NCI-H526 treated with DMSO at 0.1 percent for 48 hours (cell line): ENCODE results near the gene ZSCAN30.

ENCODE experiments used
- DNase-seq: peaks from one replicate; lab custom pipeline; 2025; lab: John Stamatoyannopoulos, UW

The ZSCAN30 gene

GRCh38 chr18:35290094-35290735 lies at the start of gene ZSCAN30:
TSS of gene ZSCAN30 (minus strand) at chr18:35290229. CDS start at chr18:35264352, 25,877 bp downstream.
- peak; percentile 71 for DNase-seq

DNA sequence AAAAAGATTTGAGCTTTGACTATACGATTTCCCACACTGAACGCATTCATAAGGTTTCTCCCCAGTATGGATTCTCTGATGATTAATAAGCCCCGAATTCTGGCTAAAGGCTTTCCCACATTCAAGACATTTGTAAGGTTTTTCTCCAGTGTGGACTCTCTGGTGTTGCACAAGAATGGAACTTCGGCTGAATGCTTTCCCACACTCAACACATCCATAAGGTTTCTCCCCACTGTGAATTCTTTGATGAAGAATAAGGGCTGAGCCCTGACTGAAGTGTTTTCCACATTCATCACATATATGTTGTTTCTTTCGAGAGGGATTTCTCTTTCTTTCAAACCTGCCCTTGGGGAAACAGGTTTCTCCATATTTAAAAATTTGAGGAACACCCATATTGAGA lies 47.3 kb upstream of the ZSCAN30 start:
- no peak for DNase-seq

DNA sequence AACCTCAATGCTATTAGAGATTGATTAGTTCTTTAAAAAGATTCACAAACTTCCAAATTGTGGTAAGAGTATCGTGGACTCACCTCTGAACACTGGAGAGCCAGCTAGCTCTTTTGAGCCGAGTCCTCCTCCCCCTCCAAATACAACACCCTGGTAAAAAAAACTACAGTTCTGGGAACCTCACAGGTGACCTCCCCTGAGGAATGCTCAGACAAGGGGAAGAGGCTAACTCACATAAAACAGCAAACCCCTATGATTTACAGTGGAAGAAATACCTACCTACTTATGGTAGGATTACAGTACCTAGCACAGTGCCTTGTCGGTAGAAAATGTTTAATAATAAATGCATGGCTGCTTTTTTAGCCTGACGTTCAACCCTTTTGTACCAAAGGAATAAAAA lies 45.8 kb upstream of the ZSCAN30 start:
- DNase-seq = no peak

GRCh38 chr18:35334821-35335220 lies 44.8 kb upstream of the ZSCAN30 start:
- DNase-seq = no peak

DNA sequence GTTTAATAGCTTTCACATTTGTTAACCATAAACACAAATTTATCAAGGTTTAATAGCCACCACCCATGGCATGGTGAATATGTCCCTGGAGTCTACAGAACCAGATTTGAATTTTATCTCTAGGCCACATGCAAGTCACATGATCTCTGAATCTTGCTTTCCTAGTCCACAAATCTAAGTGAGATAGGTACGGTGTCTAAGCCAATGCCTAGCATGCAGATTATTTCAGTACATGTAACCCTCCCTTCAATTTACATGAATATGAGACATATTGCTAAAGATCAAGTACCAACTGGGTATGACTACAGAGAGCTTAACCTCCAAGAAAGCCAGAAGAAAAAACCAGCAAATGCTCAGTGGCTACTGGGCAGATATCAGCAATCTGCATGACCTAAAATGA lies 44.2 kb upstream of the ZSCAN30 start:
- DNase-seq = no peak

GRCh38 chr18:35331367-35332087 lies 41.5 kb upstream of the ZSCAN30 start:
- no peak for DNase-seq

GRCh38 chr18:35328868-35329267 lies 38.8 kb upstream of the ZSCAN30 start:
- no peak for DNase-seq

DNA sequence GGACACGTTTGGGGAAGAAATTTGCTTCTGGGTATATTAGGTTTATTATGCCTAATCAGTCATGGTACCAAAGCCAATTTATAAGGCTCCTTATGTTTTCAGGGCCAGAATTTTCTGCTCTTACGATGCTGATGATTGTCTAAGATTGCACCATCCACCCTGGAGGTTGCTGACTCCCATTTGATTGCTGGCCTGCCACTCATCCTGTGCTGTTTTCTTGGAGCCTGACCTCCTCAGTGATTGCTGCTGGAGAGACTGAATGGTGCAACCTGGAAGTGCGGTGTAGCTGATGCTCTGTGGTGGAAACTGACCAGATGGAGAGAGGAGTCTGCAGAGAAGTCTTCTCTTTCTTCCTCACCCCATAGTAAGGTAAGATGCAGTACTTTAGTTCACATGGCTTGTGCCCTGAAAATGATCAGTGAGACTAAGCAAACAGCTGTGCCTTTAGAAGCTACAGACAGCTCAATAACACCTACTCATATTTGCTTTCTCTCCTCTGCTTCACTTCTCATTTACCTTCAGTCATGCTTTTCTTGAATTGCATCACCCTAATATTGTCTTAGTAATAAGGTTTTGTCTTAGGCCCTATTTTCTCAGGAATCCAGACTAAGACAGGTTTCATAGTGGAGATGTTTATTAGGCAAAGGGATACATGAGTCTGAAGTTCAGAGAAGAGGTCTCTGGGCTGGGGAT lies 36.8 kb upstream of the ZSCAN30 start:
- DNase-seq = no peak

GRCh38 chr18:35324926-35325655 lies 35.1 kb upstream of the ZSCAN30 start:
- no peak for DNase-seq

DNA sequence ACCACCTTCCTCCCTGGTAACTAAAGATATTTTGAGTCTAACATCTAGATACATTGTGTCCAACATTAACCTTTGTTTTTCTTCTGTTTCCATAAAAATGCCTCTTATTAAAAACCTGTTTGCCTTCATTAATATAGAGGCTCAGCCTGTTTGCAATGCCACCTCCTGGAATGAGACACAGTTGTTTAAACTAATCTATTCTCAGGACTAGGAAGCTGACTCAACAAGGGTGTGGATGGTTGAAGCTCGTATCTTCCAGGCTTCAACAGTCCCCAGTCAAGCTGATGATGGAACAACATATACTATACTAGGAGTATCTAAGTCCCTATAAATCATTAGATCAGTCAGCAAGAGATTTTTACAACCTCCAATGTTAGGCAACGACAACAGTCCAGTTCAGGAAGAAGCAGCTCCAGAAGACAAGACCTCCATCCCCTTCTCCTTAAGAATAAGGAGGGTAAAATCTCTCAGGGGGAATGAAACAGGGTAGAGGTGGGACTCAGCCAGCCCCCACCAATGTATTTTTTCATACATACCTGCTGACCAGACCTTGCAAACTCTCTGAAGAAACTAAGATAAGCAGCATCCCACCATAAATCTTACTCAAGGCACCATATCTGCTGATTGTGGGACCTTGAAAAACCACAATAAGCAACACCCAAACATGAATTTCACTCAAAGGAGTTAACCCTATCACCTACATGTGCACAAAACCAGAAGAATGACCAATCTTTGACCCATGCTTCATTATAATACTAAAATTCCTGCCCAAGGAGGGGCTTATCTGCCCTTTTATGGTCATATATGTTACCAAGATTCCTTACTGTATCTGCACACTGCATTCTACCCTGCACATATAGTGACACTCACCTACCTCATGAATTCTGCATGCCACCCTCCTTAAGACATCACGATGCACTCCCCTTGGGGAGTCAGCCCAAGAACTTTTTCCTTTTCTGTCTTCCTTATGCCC lies 32.7 kb upstream of the ZSCAN30 start:
- no peak for DNase-seq

DNA sequence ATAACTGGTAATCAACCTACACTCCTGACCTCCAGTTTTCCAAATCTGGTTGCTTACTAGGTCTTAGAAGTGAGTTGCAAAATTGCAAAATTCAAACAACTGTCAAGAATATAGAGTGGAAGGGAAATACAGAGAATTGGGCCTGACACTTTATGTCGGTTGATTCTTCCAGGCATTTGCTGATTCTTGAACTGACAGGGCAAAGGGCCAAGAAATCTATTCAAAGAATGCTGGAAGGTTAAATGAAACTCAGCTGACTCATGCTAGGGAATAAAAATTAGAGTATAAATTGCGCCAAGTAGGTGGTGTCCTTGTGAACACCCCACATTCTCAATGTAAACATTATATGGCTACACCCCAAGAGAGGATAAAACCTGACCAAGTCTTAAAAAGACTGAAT lies 21.5 kb upstream of the ZSCAN30 start:
- no peak for DNase-seq

GRCh38 chr18:35306588-35307250 lies 16.7 kb upstream of the ZSCAN30 start:
- no peak for DNase-seq

GRCh38 chr18:35303610-35304009 lies 13.6 kb upstream of the ZSCAN30 start:
- DNase-seq = no peak

- no peak for DNase-seq
Observed at GRCh38 chr18:35296060-35296459, 6.0 kb upstream of the ZSCAN30 start.

DNA sequence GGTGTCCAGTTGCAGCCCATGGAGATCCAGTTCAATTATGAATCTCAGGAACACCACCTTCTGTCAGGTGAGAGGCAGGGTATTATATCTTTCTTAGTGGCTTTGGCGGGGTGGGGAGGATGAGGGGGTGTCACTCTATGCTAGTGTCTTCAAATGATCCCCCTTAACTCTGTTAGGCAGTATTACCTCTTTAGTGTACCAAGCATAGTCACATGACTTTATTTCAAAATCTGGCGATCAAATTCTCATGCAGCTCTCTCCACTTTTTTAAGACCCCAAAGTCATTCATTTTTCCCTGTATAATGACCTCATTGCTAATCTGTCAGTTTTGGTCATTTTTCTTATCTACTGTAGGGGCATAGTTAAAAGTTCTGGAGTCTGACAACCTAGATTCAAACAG lies 1.1 kb upstream of the ZSCAN30 start:
- DNase-seq = no peak

DNA sequence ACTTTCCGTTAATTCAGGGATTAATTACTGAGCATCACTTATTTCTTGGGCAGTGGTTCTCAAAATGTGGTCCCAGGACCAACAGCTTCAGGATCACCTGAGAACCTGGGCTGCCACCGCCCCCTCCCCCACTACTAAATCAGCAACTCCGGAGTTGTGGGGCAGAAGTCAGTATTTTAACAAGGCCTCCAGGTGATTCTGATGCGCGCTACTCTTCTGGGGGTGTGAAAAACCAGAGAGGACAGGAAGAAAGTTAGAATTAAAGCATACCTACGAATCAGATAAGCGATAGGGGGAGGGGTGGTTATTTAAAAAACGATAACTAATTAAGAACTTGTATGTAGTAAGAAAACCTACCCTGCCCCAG lies 319 bp downstream of the ZSCAN30 start:
- no peak for DNase-seq

DNA sequence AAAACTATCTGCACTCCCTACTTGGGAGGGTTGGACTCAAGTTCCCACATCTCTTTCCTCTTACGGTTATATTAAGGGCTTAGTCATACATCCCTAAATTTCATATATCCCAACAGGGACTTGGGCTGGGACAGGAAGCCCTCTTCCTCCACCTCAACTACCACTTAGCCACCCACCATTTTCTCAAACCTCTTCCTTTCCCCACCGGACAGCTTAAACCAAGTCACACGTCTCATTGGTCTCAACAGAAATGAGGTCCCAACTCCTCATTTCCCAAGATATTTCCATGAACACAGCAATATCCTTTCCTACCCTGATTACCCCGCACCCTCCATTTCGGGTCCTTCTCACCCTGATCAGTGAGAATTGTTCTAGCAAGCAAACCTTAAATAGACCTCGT lies 736 bp downstream of the ZSCAN30 start:
- DNase-seq = no peak

GRCh38 chr18:35284841-35285240 lies 5.2 kb downstream of the ZSCAN30 start:
- DNase-seq = no peak

DNA sequence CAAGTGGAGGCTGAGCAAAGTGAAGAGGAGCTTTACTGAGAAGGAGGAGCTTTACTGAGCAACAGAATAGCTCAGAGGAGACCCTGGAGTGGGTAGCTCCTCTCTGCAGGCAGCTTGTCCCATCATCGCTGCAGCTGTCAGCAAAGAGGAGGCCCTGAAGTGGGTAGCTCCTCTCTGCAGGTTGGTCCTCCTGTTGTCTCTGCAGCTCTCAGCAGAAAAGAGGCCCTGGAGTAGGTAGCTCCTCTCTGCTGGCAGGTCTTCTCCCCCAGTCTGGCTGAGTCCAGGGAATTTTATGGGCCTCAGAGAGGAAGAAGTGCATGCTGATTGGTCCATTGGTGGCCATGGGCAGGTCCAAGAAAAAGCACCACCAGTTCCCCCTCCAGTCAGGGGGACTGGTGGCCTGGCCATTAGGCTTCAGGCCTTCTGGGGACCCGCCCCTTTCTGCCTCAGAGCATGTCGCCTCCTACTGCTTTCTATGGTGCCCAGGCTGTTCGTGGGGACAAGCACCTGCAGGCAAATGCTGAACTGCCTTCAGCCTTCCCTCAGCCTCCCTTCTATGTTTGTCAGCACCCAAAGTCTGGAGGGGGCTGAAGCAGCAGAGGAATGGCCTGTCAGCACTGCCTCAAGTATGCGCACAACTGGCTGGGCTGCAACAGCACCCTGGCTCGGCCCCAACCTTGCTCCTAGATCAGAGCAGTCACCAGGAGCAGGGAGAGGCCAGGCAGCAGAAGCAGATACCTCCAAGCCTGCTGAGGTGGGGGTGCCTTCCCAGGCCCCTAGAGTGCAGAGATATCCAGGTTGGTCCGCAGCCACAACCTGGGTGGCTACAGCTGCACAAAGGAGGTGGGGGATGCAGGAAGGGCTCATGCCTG lies 5.9 kb downstream of the ZSCAN30 start:
- DNase-seq = no peak

- no peak for DNase-seq
Observed at GRCh38 chr18:35282353-35282752, 7.7 kb downstream of the ZSCAN30 start.
